NCI-H2107 (cell line): ENCODE measurements around the gene PRKAR1A.
A peak's percentile ranks its signal among the peaks of the same experiment; 100 is the strongest.
"Not testable (repeated sequence)": the region's sequence is repeated elsewhere in the genome, so short reads cannot be mapped to it uniquely, and the experiment has no call there.

ENCODE experiments used
- DNase-seq: peaks from one replicate; lab custom pipeline; 2025; lab: John Stamatoyannopoulos, UW

The PRKAR1A gene

DNA sequence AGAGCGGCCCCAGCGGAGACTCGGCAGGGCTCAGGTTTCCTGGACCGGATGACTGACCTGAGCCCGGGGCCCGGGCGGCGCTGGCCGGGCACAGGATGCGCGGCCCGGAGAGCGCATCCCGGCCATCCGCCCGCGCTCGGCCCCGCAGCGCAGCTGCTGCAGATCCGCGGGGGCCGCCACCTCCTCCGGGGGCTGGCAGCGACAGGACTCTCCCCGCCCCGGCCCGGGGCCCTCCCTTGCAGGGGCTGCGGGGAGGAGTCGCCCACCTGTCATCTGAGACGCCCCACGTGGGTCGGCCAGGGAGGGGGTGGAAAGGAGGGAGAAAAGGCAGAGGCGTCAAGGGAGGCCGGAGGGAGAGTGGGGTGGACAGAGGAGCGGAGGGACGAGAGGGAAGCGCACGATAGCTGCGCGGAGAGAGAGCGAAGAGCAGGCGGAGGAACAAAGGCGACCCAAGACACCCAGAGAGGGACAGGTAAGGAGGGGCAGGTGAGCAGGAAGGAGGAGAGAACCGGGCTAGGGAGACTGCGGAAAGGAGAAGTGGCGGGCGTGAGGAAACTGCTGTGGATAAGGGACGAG, 471 bp upstream of the PRKAR1A start:
- DNase-seq, result peak; percentile 59

DNA sequence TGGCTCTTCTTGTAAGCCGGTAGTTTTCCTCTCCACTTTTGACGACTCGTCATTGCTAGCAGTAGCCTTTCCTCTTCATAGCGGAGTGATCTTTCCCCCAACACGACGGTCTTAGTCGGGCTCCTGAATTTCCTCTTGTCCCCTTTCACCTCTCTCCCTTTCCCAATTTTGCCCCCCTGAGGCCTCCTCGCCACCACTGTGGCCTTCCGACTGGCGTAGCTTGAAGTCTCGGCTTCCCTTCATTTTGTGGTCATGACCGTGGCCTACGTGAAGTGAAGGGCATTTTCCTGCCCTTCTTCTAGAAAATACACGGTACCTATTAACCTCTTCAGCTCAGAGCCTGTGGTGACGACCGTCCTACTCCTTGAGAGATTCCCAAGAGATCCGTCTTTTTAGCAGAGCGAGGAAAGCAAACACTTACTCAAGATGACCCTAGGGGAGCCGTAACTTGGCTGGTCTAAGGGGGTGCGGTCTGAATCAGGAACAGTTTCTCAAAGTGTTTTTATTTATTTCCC, 787 bp downstream of the PRKAR1A start:
- DNase-seq, result no peak

DNA sequence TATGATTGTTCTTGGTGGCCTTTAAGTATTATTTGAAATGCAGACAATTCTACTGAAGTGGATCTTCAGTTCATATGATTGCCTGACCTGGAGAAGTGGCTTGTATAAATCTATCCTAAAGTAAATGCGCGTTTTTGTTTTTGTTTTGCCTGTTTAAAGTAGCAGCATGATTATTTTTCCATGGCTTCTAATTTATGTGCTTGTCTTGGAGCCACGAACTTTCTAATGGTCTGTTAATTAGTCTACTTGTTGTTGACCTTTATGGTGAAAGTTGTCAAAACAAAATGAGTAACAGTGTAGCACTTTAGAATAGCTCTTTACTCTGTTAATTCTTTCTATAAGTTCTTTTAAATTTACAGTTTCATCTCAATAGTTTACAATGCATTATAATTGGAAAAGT, 1.7 kb downstream of the PRKAR1A start:
- no peak for DNase-seq

DNA sequence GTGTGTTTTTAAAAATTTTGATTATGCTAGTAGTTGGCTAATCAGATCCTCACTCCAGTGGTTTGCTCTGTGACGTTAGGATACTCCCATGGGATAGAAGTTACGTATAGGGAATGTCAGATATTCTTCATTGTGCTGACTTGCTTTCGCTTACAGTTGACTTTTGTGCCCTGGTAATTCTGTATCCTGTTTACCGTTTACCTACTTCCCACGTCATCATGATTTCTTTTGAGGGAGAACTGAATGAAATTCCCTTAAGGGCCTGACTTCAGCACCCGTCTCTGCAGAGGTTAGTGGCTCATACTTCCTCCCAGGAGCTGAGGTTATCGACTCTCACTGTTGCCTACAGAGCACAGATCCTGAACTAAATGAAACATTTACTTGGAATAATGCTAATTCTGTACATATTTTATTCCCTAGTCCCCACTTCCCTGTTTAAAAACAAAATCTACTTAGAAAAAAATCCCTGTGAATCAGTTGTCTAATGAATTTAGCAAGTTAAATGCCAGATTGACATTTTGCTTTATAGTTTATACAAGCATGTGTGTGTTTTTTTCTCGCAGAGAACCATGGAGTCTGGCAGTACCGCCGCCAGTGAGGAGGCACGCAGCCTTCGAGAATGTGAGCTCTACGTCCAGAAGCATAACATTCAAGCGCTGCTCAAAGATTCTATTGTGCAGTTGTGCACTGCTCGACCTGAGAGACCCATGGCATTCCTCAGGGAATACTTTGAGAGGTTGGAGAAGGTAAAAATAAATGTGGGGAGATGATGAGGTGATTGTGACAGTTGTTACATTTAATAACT, 2.8 kb downstream of the PRKAR1A start:
- no peak for DNase-seq

DNA sequence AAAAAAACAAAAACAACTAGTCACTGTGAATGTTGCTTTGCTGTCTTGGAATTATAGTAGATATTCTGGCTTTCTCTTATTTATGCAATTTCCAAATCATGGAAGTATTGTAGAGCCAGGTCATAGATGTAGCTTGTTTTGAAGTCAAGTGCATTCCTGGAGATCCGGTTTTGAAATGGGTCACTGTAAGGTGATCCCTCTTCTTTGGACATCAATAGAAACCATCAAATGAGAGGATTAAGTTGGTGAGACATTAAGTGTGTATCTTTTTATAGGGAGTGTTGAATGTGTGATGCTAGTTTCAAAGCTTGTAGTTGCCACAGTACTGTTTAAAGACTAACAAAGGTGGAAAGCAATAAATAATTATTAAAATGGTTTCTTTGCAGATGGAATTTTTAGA, 4.5 kb downstream of the PRKAR1A start:
- no peak for DNase-seq

DNA sequence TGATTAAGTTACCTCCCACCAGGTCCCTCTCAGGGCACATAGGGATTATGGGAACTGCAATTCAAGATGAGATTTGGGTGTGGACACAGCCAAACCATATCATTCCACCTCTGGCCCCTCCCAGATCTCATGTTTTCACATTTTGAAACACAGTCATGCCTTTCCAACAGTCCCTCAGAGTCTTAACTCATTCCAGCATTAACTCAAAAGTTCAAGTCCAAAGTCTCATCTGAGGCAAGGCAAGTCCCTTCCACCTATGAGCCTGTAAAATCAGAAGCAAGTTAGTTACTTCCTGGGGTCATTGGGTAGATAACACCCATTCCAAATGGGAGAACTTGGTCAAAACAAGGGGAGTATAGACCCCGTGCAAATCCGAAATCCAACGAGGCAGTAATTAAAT, 5.4 kb downstream of the PRKAR1A start:
- DNase-seq, result not testable (repeated sequence)

DNA sequence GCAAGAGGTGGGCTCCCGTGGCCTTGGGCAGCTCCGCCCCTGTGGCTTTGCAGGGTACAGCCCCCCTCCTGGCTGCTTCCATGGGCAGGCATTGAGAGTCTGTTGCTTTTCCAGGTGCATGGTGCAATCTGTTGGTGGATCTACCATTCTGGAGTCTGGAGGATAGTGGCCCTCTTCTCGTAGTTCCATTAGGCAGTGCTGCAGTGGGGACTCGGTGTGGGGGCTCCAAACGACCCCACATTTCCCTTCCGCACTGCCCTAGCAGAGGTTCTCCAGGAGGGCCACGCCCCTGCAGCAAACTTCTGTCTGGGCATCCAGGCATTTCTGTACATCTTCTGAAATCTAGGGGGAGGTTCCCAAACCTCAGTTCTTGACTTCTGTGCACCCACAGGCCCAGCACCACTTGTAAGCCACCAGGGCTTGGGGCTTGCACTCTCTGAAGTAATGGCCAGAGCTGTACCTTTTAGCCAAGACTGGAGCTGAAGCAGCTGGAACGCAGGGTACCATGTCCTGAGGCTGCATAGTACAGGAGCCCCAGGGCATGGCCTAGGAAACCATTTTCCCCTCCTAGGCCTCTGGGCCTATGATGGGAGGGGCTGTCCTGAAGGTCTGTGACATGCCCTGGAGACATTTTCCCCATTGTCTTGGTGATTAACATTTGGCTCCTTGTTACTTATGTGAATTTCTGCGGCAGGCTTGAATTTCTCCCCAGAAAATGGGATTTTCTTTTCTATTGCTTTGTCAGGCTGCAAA, 6.0 kb downstream of the PRKAR1A start:
- DNase-seq, result no peak

DNA sequence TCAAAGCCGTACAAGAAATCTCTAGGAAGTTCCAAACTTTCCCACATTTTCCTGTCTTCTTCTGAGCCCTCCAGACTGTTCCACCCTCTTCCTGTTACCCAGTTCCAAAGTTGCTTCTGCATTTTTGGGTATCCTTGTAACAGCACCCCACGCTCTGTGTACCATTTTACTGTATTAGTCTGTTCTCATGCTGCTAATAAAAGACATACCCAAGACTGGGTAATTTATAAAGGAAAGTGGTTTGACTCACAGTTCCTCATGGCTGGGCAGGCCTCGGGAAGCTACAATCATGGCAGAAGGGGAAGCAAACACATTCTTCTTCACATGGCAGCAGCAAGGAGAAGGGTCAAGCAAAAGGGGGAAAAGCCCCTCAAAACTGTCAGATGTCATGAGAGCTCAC, 6.8 kb downstream of the PRKAR1A start:
- DNase-seq, result not testable (repeated sequence)

DNA sequence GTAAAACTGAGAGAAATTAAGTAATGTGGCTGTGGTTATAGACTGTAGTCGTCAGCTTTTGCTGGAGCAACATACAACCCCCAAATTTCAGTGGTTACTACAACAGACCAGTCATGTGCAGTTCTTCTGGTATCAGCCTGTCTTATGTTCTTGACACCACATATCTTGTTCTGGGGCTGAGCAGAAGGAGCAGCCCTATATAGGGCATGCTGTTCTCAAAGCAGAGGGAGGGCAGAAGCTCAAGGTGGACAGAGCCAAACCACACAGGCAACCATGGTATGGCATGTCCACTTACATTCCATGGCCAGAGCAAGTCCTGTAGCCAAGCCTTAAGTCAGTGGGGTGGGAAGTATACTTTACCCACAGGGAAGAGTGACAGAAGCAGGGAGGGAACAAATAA, 7.7 kb downstream of the PRKAR1A start:
- no peak for DNase-seq

DNA sequence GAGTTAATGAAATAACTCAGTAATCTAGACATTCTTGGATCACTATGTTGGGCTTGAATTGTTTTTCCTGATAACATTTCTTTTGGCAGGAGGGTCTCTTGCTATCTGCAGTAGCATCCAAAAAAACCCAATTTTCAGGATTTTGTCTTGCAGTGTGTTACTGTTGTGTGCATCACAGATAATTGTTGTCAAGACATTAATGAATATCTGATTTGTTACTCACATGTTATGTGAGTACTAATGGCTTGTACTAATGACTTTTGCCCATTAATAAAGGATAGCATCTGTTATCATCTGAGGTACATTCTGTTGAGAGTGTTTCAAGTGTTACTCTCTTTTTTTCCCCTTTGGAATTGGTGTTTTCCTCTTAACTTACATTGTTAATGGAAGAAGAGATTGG, 10.0 kb downstream of the PRKAR1A start:
- no peak for DNase-seq

DNA sequence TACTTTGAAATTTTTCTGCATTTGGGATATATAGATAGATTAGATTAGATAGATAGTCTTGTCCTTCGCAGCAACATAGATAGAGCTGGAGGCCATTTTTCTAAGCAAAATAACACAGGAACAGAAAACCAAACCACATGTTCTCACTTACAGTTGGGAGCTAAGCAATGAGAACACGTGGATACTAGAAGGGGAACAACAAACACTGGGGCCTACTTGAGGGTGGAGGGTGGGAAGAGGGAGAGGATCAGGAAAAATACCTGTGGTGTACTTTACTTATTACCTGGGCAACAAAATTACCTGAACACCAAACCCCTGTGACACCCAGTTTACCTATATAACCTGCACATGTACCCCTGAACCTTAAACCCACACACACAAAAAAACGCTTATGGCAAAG, 14.3 kb downstream of the PRKAR1A start:
- DNase-seq, result no peak

DNA sequence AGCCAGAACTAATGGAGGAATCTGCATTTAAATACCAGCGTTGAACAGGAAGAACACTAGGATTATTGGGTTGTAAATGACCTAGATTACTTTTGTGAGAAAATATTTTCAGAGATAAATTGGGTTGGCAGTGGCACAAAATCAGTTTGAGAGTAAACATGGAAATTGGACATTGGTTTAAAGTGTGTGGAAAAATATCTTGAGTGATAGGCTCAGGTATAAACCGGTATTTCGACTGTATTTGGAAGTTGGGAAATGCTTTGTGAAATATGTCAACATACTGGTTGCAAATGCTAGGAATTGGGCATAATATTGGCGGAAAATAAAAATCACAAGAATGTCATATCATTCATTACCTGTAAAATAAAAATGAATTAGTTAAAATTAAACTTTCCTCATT, 15.1 kb downstream of the PRKAR1A start:
- DNase-seq, result no peak

DNA sequence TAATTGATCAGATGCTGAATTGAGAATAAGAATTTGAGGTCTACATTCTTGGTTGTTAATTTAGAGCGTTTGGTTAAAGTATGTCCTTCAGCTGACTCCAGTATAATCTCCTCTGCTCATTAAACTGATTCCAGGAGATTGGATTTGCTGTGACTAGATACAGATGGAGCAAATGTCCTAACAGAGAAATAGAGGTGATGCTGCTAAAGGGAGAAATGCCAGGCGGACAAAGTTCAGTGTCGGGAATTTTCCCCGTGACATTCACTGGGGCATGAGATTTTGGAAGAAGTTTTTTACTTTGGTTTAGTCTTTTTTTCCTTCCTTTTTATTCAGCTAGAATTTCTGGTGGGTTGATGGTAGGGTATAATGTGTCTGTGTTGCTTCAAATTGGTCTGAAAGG, 19.0 kb downstream of the PRKAR1A start:
- DNase-seq, result no peak

DNA sequence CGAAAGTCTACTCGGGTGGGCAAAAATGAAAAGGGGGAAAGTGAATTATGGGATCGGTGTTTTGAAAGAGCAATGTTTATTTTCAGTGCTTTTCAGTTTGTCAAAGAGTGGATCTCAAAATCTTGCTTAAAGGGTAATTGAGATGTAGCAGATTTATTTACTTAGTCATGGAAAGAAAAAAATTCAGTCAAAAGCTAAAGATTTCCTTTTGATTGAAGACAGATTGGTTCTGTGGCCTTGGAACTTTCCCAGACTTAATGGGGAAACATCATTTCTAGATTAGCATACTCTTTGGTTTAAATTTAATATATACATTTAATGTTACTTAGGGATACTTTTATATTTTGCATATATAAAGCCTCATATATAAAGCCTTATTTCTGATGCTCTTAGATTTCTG, 20.6 kb downstream of the PRKAR1A start:
- DNase-seq, result no peak

DNA sequence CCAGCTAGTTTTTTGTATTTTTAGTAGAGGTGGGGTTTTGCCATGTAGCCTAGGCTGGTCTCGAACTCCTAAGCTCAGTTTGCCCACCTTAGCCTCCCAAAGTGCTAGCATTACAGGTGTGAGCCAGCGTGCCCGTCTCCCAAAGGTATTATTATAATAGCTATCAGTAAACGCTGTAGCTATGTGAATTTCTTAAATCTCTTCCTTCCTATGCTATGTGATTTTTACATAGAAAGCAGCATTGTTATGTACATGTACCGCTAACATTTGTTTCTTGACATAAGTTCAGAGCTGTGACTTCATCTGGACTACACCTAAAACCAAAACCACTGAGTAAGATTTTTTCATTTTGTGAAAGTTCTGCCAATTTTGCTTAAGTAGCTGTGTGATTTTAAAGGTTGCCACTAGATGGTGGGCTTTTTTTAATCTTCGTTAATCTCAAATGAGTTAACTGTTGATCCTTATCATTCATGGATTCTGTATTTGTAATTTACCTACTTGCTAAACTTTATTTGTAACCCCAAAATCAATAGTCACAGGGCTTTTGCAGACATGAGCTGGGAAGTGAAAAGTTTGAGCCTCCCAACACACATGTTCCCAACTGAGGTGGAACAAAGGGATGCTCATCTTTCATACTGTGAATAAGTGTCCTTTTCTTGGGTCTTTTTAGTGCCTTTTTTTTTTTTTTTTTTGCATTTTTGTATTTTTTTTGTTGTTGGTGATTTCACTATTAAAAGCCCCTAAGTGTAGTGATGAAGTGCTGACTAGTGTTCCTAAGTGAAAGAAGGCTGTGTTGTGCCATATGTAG, 21.9 kb downstream of the PRKAR1A start:
- DNase-seq, result no peak

DNA sequence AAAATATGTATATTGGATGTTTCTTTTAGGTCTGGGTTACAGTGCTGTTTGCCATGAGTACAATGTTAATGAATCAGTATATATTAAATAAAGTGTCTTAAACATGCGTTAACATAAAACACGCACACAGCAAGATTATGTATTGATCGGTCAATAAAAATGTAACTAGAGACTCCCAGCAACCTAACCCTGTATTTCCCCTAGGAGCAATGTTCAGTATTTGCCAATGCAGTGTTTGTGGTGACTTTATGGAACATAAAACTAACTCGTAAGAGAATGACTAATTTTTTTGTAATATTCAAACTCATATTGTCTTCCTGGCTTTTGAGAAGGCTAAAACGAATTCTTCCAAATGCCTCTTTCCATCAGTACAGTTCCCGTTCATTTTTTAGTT, 22.5 kb downstream of the PRKAR1A start:
- no peak for DNase-seq

DNA sequence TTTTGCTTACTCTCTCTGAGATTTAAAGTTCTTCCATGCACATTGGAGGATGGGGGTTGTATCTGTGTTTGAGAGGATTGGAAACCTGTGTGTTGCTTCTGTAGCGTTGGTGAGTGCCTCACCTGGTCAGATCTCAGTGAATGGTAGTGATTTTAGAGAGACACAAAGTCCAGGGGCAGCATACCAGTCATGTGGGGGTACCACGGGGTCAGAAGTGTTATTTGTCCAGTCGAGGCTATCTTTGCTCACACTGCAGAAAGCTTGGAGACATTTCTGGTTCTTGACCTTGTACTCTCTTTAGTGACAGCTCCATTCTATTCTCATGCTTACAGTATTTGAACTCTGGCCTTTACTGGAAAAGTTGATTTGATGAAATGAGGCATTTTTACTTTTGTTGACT, 23.7 kb downstream of the PRKAR1A start:
- DNase-seq, result no peak

DNA sequence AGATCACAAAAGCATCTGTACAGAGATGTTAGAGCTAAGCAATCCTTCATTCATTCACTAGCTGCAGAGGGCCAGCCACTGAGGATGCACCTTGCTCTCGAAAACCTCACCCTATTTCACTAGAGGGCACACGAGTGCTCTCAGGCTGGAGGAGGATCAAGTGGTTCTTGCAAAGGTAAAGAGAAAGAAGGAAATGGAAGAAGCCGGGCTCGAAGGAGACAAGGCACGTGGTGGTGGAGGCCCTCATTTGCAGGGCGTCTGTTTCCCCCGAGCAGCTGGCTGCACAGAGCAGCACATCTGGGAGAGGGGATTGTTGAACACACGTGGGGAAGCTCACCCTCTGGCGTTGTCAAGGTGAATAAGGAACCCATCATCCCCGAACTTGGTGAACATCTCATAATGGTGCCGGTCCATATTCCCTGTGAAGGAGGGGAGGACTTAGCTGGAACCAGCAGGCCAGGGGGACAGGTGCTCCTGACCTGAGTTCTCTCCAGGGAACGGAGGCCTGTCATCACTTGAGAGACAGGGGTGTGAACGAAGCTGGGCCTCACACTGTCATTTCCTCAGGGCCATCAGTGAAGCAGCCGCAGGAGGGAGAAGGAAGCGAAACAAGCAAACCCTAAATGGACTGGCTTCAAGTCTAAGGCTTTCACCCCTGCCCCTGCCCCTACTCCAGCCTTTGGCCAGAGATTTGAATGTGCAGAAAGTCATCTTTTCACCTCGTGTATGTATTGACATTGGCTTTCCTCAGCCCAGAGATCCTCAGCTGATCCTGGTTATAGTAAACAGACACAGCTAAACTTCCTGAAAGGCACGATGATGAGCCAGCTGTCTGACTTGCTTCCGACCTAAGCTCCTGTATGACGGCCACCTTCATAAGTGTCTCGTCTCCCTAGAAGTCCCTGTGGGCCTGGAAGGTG, 27.6 kb downstream of the PRKAR1A start:
- no peak for DNase-seq

DNA sequence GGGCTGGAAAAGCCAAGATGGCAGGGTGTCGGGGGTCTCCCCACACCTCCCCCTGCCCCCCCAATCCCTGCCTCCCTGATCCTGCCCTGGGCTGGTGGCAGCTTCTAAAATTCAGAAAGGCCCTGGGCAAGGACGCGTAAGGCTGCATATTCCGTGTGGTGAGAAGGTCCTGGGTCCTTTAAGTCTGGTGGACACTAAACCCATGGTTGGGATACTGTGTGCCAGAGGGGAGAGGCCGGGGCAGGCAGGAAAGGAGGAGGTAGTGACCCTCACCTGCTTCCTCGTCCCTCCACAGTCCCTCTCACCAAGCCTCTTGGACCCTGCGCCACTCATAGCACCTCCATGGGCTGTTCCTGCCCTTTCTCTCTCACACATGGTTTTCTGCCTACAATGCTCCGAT, 28.8 kb downstream of the PRKAR1A start:
- no peak for DNase-seq

DNA sequence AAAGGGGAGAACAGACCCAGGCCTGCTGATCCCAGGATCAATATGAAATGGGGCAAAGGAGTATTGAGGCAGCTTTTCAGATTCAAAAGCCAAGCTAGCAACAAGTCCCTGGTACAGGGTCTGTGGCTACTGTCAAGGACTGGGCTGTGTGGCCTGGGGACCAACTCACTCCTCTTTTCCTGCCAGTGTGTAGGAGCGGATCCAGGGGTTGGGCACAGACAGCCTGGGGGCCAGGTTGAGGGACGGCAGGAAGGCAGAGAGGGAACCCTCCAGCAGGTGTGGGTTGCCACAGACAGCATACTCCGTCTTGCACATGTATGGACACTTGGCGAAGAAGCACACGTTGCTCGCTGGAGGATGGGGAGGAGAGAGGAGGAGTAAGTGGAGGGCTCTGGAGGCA, 29.6 kb downstream of the PRKAR1A start:
- no peak for DNase-seq
